Nephron (organoid): ENCODE measurements around the gene CNR2.

Experiments used
- H3K27ac Mint-ChIP-seq, 3 experiments: 2 replicates each; pipeline ENCODE4 v1.8.0; 2020; ENCODE audit warnings: mixed read lengths in 3 of 3, mild to moderate bottlenecking in 2 of 3, moderate library complexity in 1 of 3
- H3K27me3 Mint-ChIP-seq: 2 replicates; pipeline ENCODE4 v1.8.0; 2021; ENCODE audit warnings: low read depth, mild to moderate bottlenecking, moderate library complexity, mixed read lengths
- H3K36me3 Mint-ChIP-seq: 2 replicates; pipeline ENCODE4 v1.8.0; 2020; ENCODE audit warnings: low read depth, mixed read lengths
- H3K4me1 Mint-ChIP-seq: 2 replicates; pipeline ENCODE4 v1.8.0; 2020; ENCODE audit warnings: mixed read lengths
- H3K4me3 Mint-ChIP-seq, 3 experiments: 2 replicates each; pipeline ENCODE4 v1.8.0; 2020; ENCODE audit warnings: mild to moderate bottlenecking in 3 of 3, mixed read lengths in 3 of 3, moderate library complexity in 2 of 3
- H3K9me3 Mint-ChIP-seq: 2 replicates; pipeline ENCODE4 v1.8.0; 2020; ENCODE audit warnings: mixed read lengths
- CTCF ChIP-seq, 3 experiments: fragments of 200-600 bp; sonication (generic); IDR thresholded peaks; one replicate each; pipeline ENCODE4 v1.5.0; 2021; ENCODE audit warnings: antibody characterized with exemption in 3 of 3; ENCODE audit not compliant: unreplicated experiment in 3 of 3

CNR2 gene

GRCh38 chr1:23930861-23931490 is 17.8 kb upstream of the CNR2 start:
- Mint-ChIP-seq H3K4me1 (peaks cover 7% of the 10 kb centered on the region), H3K4me3 (no peak overlapping the region), H3K27me3 (peaks cover 15% of the 10 kb centered on the region), H3K27ac (peak overlapping the region; percentile 66 to 82 (median 81)), H3K36me3 (no peaks in the 10 kb centered on the region), H3K9me3 (no peaks in the 10 kb centered on the region)
- no peak for TF ChIP-seq CTCF (IDR thresholded peaks at IDR 0.05; ENCODE audit: unreplicated experiment in 3 of 3)

GRCh38 chr1:23930270-23930669 is 17.1 kb upstream of the CNR2 start:
- TF ChIP-seq CTCF (IDR thresholded peaks at IDR 0.05; ENCODE audit: unreplicated experiment in 3 of 3) = no peak
- no peak overlapping the region for H3K4me3 Mint-ChIP-seq
- H3K27ac Mint-ChIP-seq = no peak overlapping the region
- no peaks in the 10 kb centered on the region for H3K9me3 Mint-ChIP-seq
- no peaks in the 10 kb centered on the region for H3K36me3 Mint-ChIP-seq
- H3K27me3 Mint-ChIP-seq = peaks cover 16% of the 10 kb centered on the region
- peaks cover 7% of the 10 kb centered on the region for H3K4me1 Mint-ChIP-seq

GRCh38 chr1:23928789-23929188 is 15.6 kb upstream of the CNR2 start:
- no peaks in the 10 kb centered on the region for H3K9me3 Mint-ChIP-seq
- peaks cover 23% of the 10 kb centered on the region for H3K27me3 Mint-ChIP-seq
- no peak for TF ChIP-seq CTCF (IDR thresholded peaks at IDR 0.05; ENCODE audit: unreplicated experiment in 3 of 3)
- no peak overlapping the region for H3K4me3 Mint-ChIP-seq
- H3K4me1 Mint-ChIP-seq = peaks cover 7% of the 10 kb centered on the region
- no peak overlapping the region for H3K27ac Mint-ChIP-seq
- no peaks in the 10 kb centered on the region for H3K36me3 Mint-ChIP-seq

GRCh38 chr1:23927097-23927496 is 13.9 kb upstream of the CNR2 start:
- Mint-ChIP-seq H3K27me3 (peaks cover 17% of the 10 kb centered on the region), H3K27ac (no peak overlapping the region), H3K4me3 (no peak overlapping the region), H3K36me3 (no peaks in the 10 kb centered on the region), H3K9me3 (no peaks in the 10 kb centered on the region), H3K4me1 (peaks cover 7% of the 10 kb centered on the region)
- no peak for TF ChIP-seq CTCF (IDR thresholded peaks at IDR 0.05; ENCODE audit: unreplicated experiment in 3 of 3)

GRCh38 chr1:23925279-23925678 is 12.1 kb upstream of the CNR2 start:
- no peaks in the 10 kb centered on the region for H3K36me3 Mint-ChIP-seq
- no peaks in the 10 kb centered on the region for H3K4me1 Mint-ChIP-seq
- no peaks in the 10 kb centered on the region for H3K9me3 Mint-ChIP-seq
- no peak overlapping the region for H3K4me3 Mint-ChIP-seq
- H3K27me3 Mint-ChIP-seq = peaks cover 17% of the 10 kb centered on the region
- TF ChIP-seq CTCF (IDR thresholded peaks at IDR 0.05; ENCODE audit: unreplicated experiment in 3 of 3) = no peak
- H3K27ac Mint-ChIP-seq = no peak overlapping the region

GRCh38 chr1:23924601-23925000 is 11.4 kb upstream of the CNR2 start:
- H3K27ac Mint-ChIP-seq = no peak overlapping the region
- H3K36me3 Mint-ChIP-seq = no peaks in the 10 kb centered on the region
- no peaks in the 10 kb centered on the region for H3K4me1 Mint-ChIP-seq
- no peaks in the 10 kb centered on the region for H3K9me3 Mint-ChIP-seq
- no peak overlapping the region for H3K4me3 Mint-ChIP-seq
- no peak for TF ChIP-seq CTCF (IDR thresholded peaks at IDR 0.05; ENCODE audit: unreplicated experiment in 3 of 3)
- peaks cover 17% of the 10 kb centered on the region for H3K27me3 Mint-ChIP-seq
